Uterus (tissue), 4 donors: ENCODE results near the gene SBF2. TPM values are rescaled to one million over a fixed set of nuclear protein-coding genes. Genes with fewer than 3 reads are reported as not detected.
"Not testable (repeated sequence)": the region's sequence is repeated elsewhere in the genome, so short reads cannot be mapped to it uniquely, and the experiment has no call there.

ENCODE experiments used
- DNase-seq, 2 donors: peaks; one replicate each; pipeline ENCODE4 v3.0.0-alpha.2; 2019 to 2020
- H3K27ac ChIP-seq, 2 donors: fragments of 200-600 bp; sonication (generic); 1 replicate in 1 of 2; 2 replicates in 1 of 2; pipeline ENCODE4 v1.5.1; 2016 to 2018
- H3K27me3 ChIP-seq, 2 donors: fragments of 200-600 bp; sonication (generic); one replicate each; pipeline ENCODE4 v1.5.1; 2018 to 2019; ENCODE audit warnings: control low read depth in 1 of 2
- H3K36me3 ChIP-seq, 2 donors: fragments of 200-600 bp; sonication (generic); one replicate each; pipeline ENCODE4 v1.5.1; 2019; ENCODE audit warnings: control low read depth in 1 of 2
- H3K4me1 ChIP-seq, 2 donors: fragments of 200-600 bp; sonication (generic); one replicate each; pipeline ENCODE4 v1.5.1; 2018 to 2019; ENCODE audit warnings: control low read depth in 1 of 2
- H3K4me3 ChIP-seq, 2 donors: fragments of 200-600 bp; sonication (generic); 1 replicate in 1 of 2; 2 replicates in 1 of 2; pipeline ENCODE4 v1.5.1; 2018 to 2019; ENCODE audit warnings: mild to moderate bottlenecking in 1 of 2
- H3K9me3 ChIP-seq, 2 donors: fragments of 200-600 bp; sonication (generic); one replicate each; pipeline ENCODE4 v1.5.1; 2019; ENCODE audit warnings: control low read depth in 1 of 2
- POLR2A ChIP-seq, 2 donors: fragments of 450-650 bp; IDR thresholded peaks; one replicate each; pipeline ENCODE4 v1.6.1; 2016; ENCODE audit warnings: antibody characterized with exemption in 2 of 2, mild to moderate bottlenecking in 1 of 2, moderate library complexity in 1 of 2
- intact Hi-C: fragments of 100-400 bp; cut with DNase I; formaldehyde crosslinking; loops from one replicate; pipeline ENCODE4 v1.15.1; 2023; ENCODE audit warnings: low total_unique reads
- total RNA-seq, 4 donors: library from RNA; depleted of rRNA in 3 of 4; stranded (reverse); fragments of >200 nt in 3 of 4; gene quantifications; one replicate each; pipeline versions ENCODE4 v1.1.0 to v1.2.4, GENCODE V29; 2014 to 2023
- TF ChIP-seq, protein P1 (sequence below), 4 experiments: fragments of 200-600 bp in 2 of 4; fragments of 450-650 bp in 2 of 4; sonication (generic) in 2 of 4; IDR thresholded peaks; one replicate each; pipeline ENCODE4 v1.5.1; 2016 to 2019; ENCODE audit warnings: antibody characterized with exemption in 4 of 4, mild to moderate bottlenecking in 2 of 4, moderate library complexity in 1 of 4
- donor health status: DM: yes; HTN: yes; CAD: no.

Gene SBF2
- total RNA-seq, 4 donors from 2014 or later = 45.0 to 202 (median 98.0) TPM

DNA sequence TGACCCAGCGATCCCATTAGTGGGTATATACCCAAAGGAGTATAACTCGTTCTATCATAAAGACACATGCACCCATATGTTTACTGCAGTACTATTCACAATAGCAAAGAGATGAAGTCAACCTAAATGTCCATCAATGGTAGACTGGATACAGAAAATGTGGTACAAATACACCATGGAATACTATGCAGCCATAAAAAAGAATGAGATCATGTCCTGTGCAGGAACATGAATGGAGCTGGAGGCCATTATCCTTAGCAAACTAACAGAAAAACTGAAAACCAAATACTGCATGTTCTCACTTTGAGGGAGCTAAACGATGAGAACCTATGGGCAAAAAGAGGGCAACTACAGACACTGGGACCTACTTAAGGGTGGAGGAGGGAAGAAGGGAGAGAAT, 146.8 kb downstream of the SBF2 start:
- H3K27me3 ChIP-seq = no peaks in the 10 kb centered on the region
- H3K27ac ChIP-seq = no peak overlapping the region
- intact Hi-C loops = no loop called here
- H3K4me3 ChIP-seq = no peak overlapping the region
- TF ChIP-seq POLR2A (IDR thresholded peaks at IDR 0.05) = no peak
- TF ChIP-seq, protein P1, sequence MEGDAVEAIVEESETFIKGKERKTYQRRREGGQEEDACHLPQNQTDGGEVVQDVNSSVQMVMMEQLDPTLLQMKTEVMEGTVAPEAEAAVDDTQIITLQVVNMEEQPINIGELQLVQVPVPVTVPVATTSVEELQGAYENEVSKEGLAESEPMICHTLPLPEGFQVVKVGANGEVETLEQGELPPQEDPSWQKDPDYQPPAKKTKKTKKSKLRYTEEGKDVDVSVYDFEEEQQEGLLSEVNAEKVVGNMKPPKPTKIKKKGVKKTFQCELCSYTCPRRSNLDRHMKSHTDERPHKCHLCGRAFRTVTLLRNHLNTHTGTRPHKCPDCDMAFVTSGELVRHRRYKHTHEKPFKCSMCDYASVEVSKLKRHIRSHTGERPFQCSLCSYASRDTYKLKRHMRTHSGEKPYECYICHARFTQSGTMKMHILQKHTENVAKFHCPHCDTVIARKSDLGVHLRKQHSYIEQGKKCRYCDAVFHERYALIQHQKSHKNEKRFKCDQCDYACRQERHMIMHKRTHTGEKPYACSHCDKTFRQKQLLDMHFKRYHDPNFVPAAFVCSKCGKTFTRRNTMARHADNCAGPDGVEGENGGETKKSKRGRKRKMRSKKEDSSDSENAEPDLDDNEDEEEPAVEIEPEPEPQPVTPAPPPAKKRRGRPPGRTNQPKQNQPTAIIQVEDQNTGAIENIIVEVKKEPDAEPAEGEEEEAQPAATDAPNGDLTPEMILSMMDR (IDR thresholded peaks at IDR 0.05) = no peak
- no peaks in the 10 kb centered on the region for H3K4me1 ChIP-seq
- no peak for DNase-seq
- H3K36me3 ChIP-seq = no peaks in the 10 kb centered on the region
- H3K9me3 ChIP-seq = no peaks in the 10 kb centered on the region

DNA sequence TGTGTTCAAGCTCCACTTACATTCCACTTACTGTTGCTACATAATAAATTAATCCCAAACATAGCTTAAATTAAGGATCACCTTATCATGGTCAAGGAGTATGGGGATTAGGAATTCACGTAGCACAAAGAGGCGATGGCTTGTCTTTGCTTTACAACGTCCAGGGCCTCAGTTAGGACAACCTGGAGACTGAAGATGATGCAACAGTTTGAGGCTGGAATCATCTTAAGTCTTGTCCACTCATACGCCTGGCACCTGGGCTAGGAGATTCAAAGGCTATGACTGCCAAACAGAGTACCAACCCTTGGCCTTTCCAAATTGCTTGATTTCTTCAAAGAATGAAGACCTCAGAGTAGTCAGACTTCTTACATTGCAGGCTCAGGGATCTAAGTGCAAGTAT, 149.1 kb downstream of the SBF2 start:
- intact Hi-C loops = no loop called here
- Histone ChIP-seq H3K36me3 (no peaks in the 10 kb centered on the region), H3K4me1 (no peaks in the 10 kb centered on the region), H3K27ac (no peak overlapping the region), H3K9me3 (no peaks in the 10 kb centered on the region), H3K4me3 (no peak overlapping the region), H3K27me3 (no peaks in the 10 kb centered on the region)
- no peak for TF ChIP-seq POLR2A (IDR thresholded peaks at IDR 0.05)
- TF ChIP-seq, protein P1 (IDR thresholded peaks at IDR 0.05) = no peak
- no peak for DNase-seq

DNA sequence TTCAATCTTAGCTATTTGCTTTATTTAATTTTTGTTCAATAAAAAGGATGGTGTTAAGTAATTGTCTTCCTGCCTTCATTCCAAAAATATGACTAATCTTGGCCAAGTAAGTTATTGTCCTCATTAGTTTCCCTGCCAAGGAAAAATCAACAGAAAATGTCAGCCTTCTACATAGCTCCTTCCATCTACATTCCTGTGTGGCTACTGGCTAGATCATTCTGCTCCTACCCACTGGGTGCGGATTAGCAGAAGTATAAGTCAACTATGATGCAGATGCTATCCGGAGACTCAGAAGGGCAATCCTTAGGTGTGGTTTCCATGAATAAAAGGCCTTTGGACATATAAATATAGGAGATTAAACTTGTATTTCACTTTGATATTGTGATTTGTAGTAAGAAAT, 154.4 kb downstream of the SBF2 start:
- no peak for TF ChIP-seq POLR2A (IDR thresholded peaks at IDR 0.05)
- TF ChIP-seq, protein P1 (IDR thresholded peaks at IDR 0.05) = no peak
- H3K4me3 ChIP-seq = no peak overlapping the region
- H3K27me3 ChIP-seq = no peaks in the 10 kb centered on the region
- peaks cover 0 to 4% of the 10 kb centered on the region in 2 donors for H3K4me1 ChIP-seq
- H3K9me3 ChIP-seq = no peaks in the 10 kb centered on the region
- no peak for DNase-seq
- intact Hi-C loops = no loop called here
- no peak overlapping the region for H3K27ac ChIP-seq
- no peaks in the 10 kb centered on the region for H3K36me3 ChIP-seq

DNA sequence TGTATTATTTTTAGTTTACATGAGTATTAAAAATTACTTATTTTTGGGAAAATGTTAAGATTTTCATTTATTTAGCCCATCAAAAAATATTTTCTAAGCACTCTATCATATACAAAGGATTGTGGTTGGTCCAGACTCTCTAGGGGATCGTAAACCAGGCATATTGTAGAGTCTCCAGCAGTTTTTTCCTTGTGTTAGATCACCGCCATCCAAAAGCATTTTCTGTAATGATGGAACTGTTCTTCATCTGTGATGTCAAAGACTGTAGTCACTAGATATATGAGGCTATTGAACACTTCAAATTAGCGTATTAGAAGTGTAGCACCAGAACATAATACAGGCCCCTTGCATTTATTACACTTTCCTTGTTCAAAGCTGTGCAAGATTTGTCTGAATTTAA, 154.9 kb downstream of the SBF2 start:
- Histone ChIP-seq H3K36me3 (no peaks in the 10 kb centered on the region), H3K27ac (no peak overlapping the region), H3K9me3 (no peaks in the 10 kb centered on the region), H3K27me3 (no peaks in the 10 kb centered on the region), H3K4me1 (peaks cover 0 to 4% of the 10 kb centered on the region in 2 donors), H3K4me3 (no peak overlapping the region)
- TF ChIP-seq, protein P1 (IDR thresholded peaks at IDR 0.05) = no peak
- TF ChIP-seq POLR2A (IDR thresholded peaks at IDR 0.05) = no peak
- DNase-seq = no peak
- intact Hi-C loops = no loop called here

DNA sequence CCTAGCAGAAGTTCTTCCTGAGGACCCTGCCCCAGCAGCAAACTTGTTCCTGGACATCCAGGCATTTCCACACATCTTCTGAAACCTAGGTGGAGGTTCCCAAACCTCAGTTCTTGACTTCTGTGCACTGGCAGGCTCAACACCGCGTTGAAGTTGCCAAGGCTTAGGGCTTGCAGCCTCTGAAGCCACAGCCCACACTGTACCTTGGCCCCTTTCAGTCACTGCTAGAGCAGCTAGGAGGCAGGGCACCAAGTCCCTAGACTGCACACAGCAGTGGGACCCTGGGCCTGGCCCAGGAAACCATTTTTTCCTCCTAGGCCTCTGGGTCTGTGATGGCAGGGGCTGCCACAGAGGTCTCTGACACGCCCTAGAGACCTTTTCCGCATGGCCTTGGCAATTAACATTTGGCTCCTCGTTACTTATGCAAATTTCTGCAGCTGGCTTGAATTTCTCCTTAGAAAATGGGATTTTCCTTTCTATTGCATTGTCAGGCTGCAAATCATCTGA, 159.0 kb downstream of the SBF2 start:
- Histone ChIP-seq H3K27me3 (no peaks in the 10 kb centered on the region), H3K4me1 (peaks cover 0 to 4% of the 10 kb centered on the region in 2 donors), H3K9me3 (no peaks in the 10 kb centered on the region), H3K4me3 (no peak overlapping the region), H3K27ac (no peak overlapping the region), H3K36me3 (no peaks in the 10 kb centered on the region)
- TF ChIP-seq, protein P1 (IDR thresholded peaks at IDR 0.05) = no peak
- TF ChIP-seq POLR2A (IDR thresholded peaks at IDR 0.05) = no peak
- intact Hi-C loops = no loop called here
- no peak for DNase-seq

DNA sequence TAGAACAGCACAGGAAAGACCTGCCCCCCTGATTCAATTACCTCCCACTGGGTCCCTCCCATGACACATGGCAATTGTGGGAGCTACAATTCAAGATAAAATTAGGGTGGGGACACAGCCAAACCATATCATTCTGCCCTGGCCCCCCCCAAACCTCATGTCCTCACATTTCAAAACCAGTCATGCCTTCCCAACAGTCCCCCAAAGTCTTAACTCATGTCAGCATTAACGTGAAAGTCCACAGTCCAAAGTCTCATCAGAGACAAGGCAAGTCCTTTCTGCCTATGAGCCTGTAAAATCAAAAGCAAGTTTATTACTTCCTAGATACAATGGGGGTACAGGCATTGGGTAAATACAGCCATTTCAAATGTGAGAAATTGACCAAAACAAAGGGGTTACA, 159.8 kb downstream of the SBF2 start:
- H3K27ac ChIP-seq, H3K36me3 ChIP-seq, intact Hi-C loops, H3K9me3 ChIP-seq, H3K4me1 ChIP-seq, H3K27me3 ChIP-seq, DNase-seq, H3K4me3 ChIP-seq: not testable (repeated sequence)

DNA sequence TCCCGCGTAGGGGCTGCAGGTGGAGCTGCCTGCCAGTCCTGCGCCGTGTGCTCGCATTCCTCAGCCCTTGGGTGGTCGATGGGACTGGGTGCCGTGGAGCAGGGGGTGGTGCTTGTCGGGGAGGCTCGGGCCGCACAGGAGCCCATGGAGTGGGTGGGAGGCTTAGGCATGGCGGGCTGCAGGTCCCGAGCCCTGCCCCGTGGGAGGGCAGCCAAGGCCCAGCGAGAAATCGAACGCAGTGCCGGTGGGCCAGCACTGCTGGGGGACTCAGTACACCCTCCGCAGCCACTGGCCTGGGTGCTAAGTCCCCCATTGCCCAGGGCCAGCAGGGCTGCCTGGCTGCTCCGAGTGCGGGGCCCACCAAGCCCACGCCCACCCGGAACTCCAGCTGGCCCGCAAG, 160.8 kb downstream of the SBF2 start:
- intact Hi-C loops, H3K4me1 ChIP-seq, H3K27ac ChIP-seq, H3K27me3 ChIP-seq, H3K9me3 ChIP-seq, H3K4me3 ChIP-seq, DNase-seq, H3K36me3 ChIP-seq: not testable (repeated sequence)
